AG04449 (cell line): Measurements from ENCODE around the gene DEPDC1.
A peak's percentile ranks its signal among the peaks of the same experiment; 100 is the strongest.

Source experiments
- CTCF ChIA-PET: fragments of 350-600 bp; formaldehyde crosslinking; extraction: SDS; loops from one replicate; lab custom pipeline; 2021; ENCODE audit warnings: antibody characterized with exemption; lab: Yijun Ruan, JAX
- POLR2A ChIA-PET: fragments of 400-600, 350-600 bp; formaldehyde crosslinking; extraction: SDS; loops from one replicate; lab custom pipeline; 2020; ENCODE audit warnings: antibody characterized with exemption, inconsistent platforms; lab: Yijun Ruan, JAX
- DNase-seq: peaks from one replicate; pipeline ENCODE4 v3.0.0-alpha.2; 2010; ENCODE audit warnings: low read depth, low spot score
- H3K4me3 ChIP-seq: 2 replicates; pipeline ENCODE4 v1.5.1; 2011; ENCODE audit warnings: low read depth, mild to moderate bottlenecking, control low read depth, low read length
- TF ChIP-seq, protein P1 (sequence below): IDR thresholded peaks from one replicate; pipeline ENCODE4 v1.5.1; 2011; ENCODE audit warnings: mild to moderate bottlenecking, moderate library complexity, low read length, control low read depth, inconsistent platforms; ENCODE audit not compliant: insufficient read depth; ENCODE audit errors: missing control alignments

Gene DEPDC1

DNA sequence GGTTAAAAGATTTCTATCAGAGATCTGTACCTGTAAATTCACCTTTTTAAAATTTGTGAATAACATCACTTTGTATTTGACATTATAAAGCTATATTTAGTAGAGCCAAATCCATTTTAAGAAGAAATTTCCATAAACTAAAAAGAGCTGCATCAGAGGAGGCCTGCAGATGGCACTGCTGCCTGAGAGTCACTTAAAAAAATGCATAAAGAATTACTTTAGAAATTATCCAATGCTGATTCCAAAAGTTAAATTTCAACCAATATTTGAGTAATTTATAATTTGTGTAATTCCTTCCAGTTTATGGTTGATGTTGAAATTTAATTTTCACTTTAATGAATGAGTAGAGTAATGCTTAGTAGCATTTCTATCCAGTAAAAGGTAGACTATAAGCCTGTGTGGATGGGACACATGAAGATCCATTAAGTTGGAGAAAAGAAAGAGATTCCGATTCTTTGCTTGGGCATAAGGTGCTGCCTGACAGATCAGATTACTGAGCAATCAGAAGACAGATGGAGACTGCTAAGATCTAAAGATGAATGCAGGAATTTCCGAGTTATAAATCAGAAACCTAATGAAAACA is 26.4 kb downstream of the DEPDC1 start:
- POLR2A ChIA-PET: no interaction called here
- no peak for DNase-seq

DNA sequence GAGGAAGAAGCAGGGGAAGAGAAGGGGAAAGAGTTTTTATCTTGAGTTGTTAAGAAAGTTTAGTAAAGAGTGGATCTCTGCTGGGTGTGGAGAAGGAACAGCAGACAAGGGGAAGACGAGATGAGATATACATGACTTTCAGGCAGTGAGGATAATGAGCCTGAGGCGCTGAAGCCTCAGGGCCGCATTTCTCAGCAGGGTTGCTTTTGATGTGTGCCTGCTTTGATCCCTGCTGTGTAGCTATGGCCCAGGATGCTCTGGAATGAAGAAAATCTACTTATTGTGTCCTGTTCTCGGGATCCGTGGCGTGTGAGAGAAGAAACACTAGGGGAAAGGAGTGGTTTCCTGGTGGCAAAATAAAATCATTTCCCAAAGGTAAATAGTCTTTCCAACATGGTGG is 32.0 kb downstream of the DEPDC1 start:
- TF ChIP-seq, protein P1, sequence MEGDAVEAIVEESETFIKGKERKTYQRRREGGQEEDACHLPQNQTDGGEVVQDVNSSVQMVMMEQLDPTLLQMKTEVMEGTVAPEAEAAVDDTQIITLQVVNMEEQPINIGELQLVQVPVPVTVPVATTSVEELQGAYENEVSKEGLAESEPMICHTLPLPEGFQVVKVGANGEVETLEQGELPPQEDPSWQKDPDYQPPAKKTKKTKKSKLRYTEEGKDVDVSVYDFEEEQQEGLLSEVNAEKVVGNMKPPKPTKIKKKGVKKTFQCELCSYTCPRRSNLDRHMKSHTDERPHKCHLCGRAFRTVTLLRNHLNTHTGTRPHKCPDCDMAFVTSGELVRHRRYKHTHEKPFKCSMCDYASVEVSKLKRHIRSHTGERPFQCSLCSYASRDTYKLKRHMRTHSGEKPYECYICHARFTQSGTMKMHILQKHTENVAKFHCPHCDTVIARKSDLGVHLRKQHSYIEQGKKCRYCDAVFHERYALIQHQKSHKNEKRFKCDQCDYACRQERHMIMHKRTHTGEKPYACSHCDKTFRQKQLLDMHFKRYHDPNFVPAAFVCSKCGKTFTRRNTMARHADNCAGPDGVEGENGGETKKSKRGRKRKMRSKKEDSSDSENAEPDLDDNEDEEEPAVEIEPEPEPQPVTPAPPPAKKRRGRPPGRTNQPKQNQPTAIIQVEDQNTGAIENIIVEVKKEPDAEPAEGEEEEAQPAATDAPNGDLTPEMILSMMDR: no peak
- POLR2A ChIA-PET: no interaction called here
- CTCF ChIA-PET: no interaction called here
- H3K4me3 ChIP-seq: no peak overlapping the region
- DNase-seq: no peak

More for the DNA sequence above, 26.4 kb downstream of the DEPDC1 start:
- H3K4me3 ChIP-seq: no peak overlapping the region
- TF ChIP-seq, protein P1: peak; percentile 38
- CTCF ChIA-PET: interaction anchor here (0.7 to 6.2 kb wide), 18 partner anchors 9 to 1671 kb away, joined by 3 to 69 read pairs (median 6); no protein-coding TSS in a partner anchor

DNA sequence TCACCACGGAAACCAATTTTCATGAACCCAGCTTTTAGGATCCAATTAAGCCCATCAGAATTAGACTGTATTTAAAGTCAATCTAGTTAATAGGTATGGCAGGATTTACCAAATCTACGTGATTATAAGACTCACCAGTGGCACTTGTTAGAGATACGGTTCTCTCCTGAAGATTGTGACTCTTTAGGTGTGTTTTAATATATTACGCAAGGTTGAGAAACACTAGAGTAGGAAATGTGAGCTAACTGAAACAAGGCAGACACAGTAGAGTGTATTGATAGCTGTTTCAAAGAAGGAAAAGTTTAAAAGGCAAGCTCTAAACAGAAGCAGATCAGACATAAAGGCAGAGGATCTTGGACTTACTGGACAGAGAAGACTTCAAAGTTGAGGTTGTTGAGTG is 35.9 kb downstream of the DEPDC1 start:
- H3K4me3 ChIP-seq: no peak overlapping the region
- POLR2A ChIA-PET: no interaction called here
- DNase-seq: no peak
- CTCF ChIA-PET: interaction anchor here (0.6 to 2.0 kb wide), 4 partner anchors 9 to 18 kb away, joined by 3 to 9 read pairs (median 4); no protein-coding TSS in a partner anchor
- TF ChIP-seq, protein P1: no peak

DNA sequence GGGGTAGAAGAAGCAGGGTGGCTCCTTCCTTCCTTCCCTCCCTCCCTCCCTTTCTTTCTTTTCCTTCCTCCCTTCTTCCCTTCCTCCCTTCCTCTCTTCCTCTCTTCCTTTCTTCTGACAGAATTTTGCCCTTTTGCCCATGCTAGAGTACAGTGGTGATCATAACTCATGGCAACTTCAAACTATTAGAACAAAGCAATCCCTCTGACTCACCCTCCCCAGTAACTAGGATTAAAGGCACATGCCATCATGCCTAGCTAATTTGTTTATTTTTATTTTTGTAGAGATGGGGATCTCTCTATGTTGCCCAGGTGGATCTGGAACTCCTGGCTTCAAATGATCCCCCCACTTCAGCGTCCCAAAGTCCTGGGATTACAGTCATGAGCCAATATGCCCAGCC is 37.1 kb downstream of the DEPDC1 start:
- no peak for DNase-seq
- TF ChIP-seq, protein P1: no peak

DNA sequence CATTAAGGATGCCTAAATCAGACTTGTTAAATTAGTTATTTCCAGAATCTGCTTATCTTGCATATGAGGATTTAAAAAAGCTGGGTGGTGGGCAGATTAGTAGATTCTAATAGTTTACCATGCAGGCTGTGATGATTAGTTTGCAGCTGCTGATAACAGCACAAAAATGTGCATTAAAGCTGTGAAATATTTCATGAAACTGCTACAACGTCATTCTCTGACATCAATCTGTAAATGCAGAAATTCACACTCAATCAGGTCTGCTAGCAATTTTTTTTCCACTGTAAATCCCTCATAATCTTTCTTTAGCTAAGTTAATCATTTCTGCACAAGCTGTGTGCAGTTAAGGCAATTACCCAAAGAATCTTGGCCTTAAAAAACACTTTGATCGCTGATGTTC is 37.8 kb downstream of the DEPDC1 start:
- TF ChIP-seq, protein P1: no peak
- no peak for DNase-seq
- POLR2A ChIA-PET: no interaction called here
- CTCF ChIA-PET: interaction anchor here (1.3 to 4.2 kb wide), 3 partner anchors 11 to 16 kb away, joined by 4 to 16 read pairs (median 5); no protein-coding TSS in a partner anchor
- no peak overlapping the region for H3K4me3 ChIP-seq

More for the DNA sequence above, 37.1 kb downstream of the DEPDC1 start:
- H3K4me3 ChIP-seq: no peak overlapping the region
- ChIA-PET CTCF (no interaction called here), POLR2A (no interaction called here)

DNA sequence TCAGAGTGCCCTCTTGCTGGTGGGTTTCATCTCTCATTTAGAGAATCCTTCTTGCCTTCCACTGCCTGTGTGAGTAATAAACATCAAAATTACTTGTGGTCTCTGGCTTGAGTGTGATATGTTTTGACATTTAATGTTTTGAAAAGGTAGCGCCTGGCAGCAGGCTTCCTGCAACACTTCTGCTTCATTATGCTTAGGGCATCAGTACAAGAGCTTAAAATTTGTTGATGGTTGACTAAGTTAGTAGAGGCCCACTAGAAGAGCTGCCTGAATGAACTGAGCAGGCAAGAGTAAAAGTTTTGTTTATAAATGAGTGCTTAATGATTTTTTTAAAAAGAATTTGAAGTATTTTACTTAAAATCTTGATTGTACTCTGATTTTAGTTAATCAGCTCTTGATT is 40.7 kb downstream of the DEPDC1 start:
- no peak overlapping the region for H3K4me3 ChIP-seq
- no peak for DNase-seq
- ChIA-PET CTCF (interaction anchor here (1.0 to 4.2 kb wide), 4 partner anchors 10 to 339 kb away, joined by 3 to 16 read pairs (median 4); no protein-coding TSS in a partner anchor), POLR2A (no interaction called here)
- TF ChIP-seq, protein P1: no peak
